Renal cortical epithelial cell (primary cell): ENCODE data around the gene TWSG1. TPM values are rescaled to one million over a fixed set of nuclear protein-coding genes. Genes with fewer than 3 reads are reported as not detected.

Source experiments
- total RNA-seq: library from RNA; depleted of rRNA; stranded (reverse); fragments of >200 nt; gene quantifications from 2 replicates; pipeline ENCODE4 v1.2.3, GENCODE V29; 2014

Gene TWSG1
- total RNA-seq, 1 donor from 2014 or later: 119 TPM

Other genes starting within 250 kb of the TWSG1 start
- gene NDUFV2, start 232.1 kb upstream of the TWSG1 start, total RNA-seq: 114 and 133 TPM in 2 replicates
- gene ANKRD12, start 198.0 kb upstream of the TWSG1 start, total RNA-seq: 30.0 and 42.5 TPM in 2 replicates
- 114 and 131 TPM in 2 replicates for gene RALBP1, start 140.7 kb downstream of the TWSG1 start, total RNA-seq